ENCODE results near the gene ZDHHC20. TPM values are rescaled to one million over a fixed set of nuclear protein-coding genes. Genes with fewer than 3 reads are reported as not detected.
"Not testable (repeated sequence)": the region's sequence is repeated elsewhere in the genome, so short reads cannot be mapped to it uniquely, and the experiment has no call there.

ZDHHC20 gene
- total RNA-seq, 2 donors from 2014 or later, result 21.7 to 24.2 TPM

DNA sequence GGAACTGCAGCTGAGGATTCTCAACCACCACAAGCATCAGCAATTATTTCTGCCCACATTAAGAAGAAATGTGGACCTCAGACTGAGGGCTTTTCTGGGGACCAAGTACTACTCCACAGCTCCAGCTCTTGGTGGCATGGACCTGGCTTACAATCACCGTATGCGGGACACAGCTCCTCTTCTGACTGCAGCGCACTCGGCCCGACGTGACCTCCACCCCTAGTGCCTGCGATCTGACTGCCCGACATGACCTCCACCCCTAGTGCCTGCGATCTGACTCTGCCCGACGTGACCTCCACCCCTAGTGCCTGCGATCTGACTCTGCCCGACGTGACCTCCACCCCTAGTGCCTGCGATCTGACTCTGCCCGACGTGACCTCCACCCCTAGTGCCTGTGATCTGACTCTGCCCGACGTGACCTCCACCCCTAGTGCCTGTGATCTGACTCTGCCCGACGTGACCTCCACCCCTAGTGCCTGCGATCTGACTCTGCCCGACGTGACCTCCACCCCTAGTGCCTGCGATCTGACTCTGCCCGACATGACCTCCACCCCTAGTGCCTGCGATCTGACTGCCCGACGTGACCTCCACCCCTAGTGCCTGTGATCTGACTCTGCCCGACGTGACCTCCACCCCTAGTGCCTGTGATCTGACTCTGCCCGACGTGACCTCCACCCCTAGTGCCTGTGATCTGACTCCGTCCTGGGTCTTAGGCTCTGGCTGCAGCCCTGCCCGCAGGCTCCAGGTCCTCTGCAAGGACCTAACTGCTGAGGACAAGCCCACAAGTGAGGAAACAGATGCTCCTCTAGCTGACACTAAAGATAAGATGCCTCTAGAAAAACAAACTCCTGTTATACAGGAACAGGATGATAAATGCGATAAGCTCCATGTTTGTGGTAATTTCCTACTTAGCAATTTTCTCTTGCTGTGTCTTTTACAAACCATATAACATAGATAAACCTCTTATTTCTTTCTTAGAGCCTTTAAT lies 81.8 kb downstream of the ZDHHC20 start:
- ATAC-seq; intact Hi-C loops (cut with DNase I); DNase-seq: not testable (repeated sequence)

DNA sequence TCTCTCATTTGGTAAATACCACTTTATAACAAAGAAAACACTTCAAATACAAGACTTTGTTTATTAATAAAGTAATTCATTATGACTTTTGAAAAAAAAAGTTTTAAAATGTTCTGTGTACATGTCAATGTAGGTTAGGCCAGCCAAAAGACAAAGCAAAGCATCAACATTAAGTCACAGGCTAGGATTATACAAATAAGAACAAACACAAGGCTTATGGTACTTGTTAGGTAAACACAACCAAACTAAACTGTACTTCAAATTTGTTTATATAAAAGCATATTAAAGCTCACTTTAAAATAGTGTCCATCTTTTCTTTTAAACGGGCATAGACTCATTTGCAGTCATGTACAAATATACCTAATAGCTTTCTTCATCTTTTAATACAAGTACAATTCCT lies 86.6 kb downstream of the ZDHHC20 start:
- intact Hi-C loops (cut with DNase I), result no loop called here
- DNase-seq (no peak), ATAC-seq (no peak)

DNA sequence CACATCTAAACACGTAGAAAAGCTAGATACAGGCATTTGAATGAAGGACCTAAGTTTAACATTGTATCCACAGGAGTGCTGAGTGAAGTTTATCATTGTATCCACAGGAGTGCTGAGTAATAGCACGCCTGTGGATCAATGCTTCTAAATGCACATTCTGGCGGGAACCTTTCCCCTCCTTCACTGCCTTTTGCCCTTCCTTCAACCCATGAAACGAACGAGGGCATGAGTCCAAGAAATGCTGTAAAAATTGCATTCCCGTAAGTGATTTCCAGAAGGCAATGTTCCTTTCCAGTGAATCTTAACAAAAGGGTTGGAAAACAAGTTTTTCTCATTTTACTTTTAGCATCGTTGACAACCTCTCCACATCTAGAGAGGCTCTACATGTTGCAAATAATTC lies 88.1 kb downstream of the ZDHHC20 start:
- ATAC-seq (no peak), DNase-seq (no peak)
- intact Hi-C loops (cut with DNase I), result no loop called here

DNA sequence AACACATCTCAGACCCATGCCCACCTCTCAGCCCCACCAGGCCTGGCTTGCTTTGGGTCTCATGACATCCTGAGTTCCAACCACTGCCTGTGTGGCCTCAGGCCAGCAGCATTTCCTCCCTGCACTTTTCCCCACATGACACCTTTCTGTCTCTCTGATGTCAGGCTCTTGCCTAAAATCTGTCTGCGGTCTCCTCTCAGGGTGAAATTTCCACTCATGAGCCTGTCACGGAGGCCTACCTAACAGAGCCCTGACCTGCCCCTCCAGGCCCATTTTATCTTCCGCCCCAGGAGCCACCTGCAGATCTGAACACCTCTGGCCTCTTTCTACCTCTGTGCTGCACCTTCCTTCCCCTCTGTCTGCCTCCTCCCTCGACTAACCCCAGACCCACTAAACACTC lies 93.5 kb downstream of the ZDHHC20 start:
- intact Hi-C loops (cut with DNase I), result no loop called here
- DNase-seq (no peak), ATAC-seq (no peak)

DNA sequence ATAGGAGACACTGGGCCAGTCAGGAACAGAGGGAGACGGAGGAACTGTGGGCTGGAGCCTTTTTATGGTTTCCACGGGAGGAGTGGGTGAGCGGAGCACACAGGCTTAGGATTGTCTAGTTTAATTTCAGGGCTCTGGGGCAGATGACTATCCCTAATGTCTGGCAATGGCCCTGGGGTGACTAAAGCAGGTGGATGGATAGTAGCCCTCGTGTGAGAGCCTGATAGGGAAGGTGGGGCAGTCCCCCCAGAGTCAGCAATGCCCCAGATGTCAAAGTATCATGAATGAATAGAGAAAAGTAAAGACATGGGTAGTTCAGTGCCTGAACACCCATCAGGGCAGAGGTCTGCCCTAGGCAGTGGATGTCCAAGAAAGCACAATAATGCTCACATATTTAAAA lies 94.2 kb downstream of the ZDHHC20 start:
- ATAC-seq (no peak), DNase-seq (no peak)
- intact Hi-C loops (cut with DNase I), result no loop called here

DNA sequence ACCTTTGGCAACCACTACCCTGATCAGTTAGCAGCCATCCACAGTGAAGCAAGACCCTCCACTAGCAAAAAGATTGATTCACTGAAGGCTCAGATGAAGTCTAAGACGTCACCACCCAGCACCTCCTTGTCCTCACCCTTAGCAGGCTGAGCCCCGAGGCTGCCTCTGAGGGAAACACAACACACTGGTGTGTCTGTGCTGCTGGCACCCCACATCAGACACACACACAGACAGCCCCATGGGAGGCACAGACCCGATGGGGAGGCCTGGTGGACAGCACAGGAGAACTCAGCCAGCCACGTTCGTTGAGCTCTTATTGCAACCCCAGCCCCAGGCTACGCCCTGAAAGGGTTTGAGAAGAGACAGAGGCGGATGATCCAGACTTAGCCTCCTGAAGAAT lies 94.7 kb downstream of the ZDHHC20 start:
- DNase-seq (no peak), ATAC-seq (no peak)
- intact Hi-C loops (cut with DNase I), result no loop called here

DNA sequence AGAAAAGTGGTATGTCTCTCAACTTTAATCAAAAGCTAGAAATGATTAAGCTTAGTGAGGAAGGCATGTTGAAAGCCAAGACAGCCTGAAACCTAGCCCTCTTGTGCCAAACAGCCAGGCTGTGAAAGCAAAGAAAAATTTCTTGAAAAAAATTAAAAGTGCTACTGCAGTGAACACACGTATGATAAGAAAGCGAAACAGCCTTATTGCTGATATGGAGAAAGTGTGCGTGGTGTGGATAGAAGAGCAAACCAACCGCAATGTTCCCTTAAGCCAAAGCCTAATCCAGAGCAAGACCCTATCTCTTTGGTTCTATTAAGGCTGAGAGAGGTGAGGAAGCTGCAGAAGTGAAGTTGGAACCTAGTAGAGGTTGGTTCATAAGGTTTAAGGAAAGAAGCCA lies 96.4 kb downstream of the ZDHHC20 start:
- intact Hi-C loops (cut with DNase I), result no loop called here
- ATAC-seq (no peak), DNase-seq (no peak)

DNA sequence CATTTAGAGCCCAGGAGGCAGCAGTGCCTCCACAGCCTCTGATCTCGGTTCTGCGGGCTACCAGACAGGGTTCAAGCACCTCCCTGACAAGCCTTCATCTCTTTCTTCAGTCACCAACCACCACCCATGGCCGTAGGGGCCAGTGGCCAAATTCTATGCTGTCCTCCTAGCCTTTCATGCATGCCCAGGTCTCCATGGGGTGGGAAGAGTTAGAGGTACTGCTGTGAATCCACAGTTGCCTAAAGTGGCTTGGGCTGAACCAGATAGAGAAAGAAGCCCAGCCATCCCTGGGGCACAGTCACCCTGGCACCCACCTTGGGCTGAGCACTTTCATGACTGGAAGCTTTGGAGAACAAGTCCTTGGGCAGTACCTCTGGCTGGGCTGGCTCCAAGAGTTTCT lies 97.4 kb downstream of the ZDHHC20 start:
- no peak for ATAC-seq
- DNase-seq, result no peak
- intact Hi-C loops (cut with DNase I), result no loop called here

DNA sequence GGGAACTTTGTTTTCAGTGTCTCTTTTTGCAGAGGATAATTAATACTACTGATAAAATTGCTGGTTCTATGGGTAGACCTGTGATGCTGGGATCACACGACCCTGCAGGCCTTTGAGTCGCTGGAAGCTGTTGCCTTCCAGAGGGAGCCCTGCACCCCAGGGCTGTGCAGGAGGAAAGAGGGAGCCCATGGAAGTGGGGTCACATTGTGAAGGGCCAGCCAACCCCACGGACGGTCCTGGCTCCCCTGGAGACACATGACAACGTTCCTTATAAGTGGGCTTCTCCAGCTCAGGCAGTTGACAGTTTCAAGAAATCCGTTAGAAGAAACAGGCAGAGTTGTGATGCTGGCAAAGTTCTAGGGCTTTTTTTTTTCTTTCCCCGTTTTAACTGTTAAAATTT lies 98.0 kb downstream of the ZDHHC20 start:
- ATAC-seq (no peak), DNase-seq (no peak)
- intact Hi-C loops (cut with DNase I), result no loop called here

DNA sequence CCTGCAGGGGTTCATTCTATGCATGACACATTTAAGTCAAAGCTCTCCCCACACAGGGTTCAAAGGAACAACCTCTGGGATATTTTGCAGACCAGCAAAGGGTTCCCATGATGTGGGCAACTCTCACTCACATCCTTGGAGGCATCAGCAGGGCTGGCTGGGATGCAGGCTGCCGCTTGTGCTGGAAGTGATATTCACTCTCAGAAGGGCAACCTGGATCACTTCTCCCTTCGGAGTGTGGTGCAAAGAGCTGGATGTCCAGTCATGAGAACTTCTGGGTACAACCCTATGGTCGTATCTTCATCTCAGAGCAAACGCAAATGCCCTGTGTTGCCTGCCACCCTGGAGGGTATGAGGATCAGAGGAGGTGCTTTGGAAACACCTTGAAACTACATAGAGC lies 98.6 kb downstream of the ZDHHC20 start:
- ATAC-seq (no peak), DNase-seq (no peak)
- intact Hi-C loops (cut with DNase I), result no loop called here

DNA sequence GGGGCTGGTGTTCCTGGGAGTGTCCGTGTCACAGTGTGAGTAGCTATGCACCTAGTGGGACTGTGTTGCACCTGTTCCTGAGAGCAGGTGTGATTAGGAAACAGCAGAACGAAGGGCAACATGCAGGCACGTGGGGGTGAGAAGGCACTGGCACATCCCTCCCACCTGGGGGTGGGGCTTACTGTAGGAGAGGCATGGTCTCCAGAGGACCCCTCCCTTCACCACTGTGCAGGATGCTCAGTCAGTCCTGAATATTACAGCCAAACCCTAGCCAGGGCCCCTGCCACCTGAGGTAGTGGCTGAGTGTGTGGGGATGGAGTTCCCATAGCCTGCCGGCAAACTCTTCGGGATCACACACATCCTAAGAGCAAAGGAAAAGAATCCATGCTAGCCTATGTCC lies 99.2 kb downstream of the ZDHHC20 start:
- no peak for DNase-seq
- intact Hi-C loops (cut with DNase I), result no loop called here
- ATAC-seq, result no peak

DNA sequence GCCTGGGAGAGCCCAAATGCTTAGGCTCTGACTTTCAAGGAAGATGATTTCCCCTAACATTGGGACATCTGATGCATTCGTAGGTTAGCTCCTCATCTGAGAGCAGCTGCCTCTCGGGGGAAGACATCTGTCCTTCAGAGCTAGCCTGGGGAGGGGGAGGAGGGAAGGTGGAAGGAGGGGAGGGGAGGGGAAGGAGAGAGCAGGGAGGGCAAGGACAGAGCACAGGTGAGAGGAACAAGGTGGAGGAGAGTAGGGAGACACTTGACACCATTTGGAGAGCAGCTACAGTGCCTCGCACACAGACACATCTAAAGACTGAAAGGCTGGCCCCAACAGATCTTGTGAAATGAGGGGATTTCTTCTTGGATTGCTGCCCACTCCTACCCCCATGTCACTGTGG lies 103.8 kb downstream of the ZDHHC20 start:
- ATAC-seq (no peak), DNase-seq (no peak)
- intact Hi-C loops (cut with DNase I), result no loop called here

DNA sequence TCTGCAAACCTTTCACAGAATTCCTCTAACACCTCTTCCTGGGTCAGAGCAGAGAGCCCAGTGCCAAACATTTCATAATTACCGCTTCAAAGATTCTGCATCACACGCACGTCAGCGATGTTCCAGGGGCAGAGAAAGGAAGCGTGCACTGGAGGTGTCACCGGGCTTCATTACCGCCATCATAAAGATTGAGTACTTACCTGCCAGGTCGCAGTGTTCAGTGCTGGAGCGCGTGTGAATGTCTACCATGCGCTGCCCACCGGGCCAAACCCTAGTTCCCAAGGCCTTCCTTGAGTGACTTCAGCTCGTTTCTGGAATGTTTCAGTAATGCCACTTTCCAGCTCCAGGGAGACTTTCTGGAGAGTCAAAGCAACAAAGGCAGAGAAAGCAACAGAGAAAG lies 104.4 kb downstream of the ZDHHC20 start:
- no peak for DNase-seq
- intact Hi-C loops (cut with DNase I), result no loop called here
- no peak for ATAC-seq

DNA sequence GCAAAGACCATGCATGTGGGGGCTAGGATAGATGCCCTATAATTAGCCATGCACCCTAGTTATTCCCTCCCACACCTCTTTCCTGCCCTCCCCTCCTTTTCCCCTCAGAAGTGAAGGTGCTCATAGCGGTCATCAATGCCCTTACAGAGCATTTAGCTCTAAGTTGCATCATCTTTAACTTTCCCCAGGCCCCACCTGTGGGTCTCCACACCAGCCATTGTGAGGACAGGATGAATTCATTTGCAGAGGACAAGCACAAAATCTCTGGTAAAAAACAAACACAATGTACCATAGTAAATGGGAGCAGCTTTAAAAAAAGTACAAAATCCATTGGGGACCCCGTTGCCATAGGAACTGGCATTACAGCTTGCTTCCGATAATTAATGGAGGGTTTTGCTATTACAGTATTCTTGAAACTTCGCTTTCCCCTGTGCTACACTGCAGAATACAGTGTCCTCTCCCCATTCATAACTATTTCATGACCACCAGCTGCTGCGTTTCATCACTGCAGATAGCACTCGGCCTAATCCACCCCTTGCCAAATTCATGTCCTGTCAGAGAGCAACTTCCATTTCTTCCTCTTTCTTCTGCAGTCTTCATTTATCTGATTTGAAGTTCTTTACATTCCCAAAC lies 110.5 kb downstream of the ZDHHC20 start:
- intact Hi-C loops (cut with DNase I), result no loop called here
- ATAC-seq (no peak), DNase-seq (no peak)

DNA sequence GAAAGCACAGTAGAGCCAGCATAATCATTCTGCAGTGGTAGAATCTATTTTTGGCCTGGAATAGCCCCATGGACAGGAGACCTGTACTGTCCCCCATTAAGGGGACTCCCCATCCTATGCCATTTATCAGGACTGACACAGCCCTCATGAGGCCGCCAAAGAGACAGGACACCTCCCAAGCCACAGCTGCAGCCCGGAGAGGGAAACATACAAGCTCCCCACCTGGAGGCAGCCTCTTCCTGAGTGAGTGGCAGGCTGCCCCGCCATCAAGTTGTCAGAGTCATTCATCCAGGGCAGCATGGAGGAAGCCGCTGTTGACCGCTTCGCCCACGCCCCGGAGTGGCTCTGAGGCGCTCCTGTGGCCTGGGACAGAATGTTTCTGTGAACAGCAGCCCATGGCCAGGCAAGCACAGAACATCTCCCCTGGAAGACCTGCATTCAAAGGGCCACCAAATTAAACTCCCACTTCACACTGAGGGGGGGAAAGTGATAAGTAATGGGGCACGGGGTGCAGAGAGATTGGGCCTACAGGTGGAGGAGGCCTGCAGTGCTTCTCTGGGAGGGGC lies 111.3 kb downstream of the ZDHHC20 start:
- no peak for DNase-seq
- no peak for ATAC-seq
- intact Hi-C loops (cut with DNase I), result no loop called here

DNA sequence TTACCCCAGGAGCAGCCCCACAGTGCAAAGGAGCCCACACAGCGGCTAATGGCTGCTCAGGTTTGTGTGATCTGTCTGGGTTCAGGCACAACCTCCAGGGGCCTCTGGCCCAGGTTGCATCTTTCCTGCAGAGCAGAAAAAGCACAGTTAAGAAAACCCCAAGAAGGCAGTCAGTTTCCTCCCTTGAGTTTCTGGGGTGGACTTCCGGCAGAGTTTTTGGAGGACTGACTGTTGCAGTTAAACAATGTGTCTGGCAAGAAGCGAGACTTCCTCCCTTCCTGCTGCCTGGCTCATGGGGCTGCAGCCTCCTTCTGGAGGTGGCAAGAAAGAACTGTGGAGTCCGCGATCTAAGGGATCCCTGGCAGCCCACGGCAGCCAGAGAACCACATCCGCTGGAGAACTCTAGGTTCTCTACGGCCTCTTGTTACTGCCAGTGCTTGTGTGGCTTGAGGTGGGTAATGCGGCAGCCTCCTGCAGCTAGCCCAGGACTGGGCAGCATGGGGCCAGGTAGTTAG lies 114.4 kb downstream of the ZDHHC20 start:
- no peak for DNase-seq
- intact Hi-C loops (cut with DNase I), result no loop called here
- ATAC-seq, result peak in 1 of 2 donors; percentile 21

DNA sequence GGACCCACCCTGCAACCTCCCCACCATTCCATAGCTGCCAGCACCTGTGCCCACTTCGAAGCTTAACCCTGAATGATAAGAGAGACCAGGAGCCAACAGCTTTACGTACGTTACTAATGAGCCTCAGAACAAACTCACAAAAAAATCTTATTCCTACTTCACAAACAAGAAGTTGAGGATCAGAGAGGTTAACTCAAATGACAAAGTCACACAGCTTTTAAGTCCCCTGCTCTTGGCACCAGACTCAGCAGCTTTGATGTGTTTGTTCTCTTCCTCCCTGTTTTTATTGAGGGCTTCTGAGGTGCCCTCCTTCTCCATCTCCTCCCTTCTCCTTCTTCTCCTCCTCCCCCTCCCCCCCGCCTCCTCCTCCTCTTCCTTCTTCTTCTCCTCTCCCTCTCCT lies 115.4 kb downstream of the ZDHHC20 start:
- no peak for ATAC-seq
- no peak for DNase-seq
- intact Hi-C loops (cut with DNase I), result no loop called here

DNA sequence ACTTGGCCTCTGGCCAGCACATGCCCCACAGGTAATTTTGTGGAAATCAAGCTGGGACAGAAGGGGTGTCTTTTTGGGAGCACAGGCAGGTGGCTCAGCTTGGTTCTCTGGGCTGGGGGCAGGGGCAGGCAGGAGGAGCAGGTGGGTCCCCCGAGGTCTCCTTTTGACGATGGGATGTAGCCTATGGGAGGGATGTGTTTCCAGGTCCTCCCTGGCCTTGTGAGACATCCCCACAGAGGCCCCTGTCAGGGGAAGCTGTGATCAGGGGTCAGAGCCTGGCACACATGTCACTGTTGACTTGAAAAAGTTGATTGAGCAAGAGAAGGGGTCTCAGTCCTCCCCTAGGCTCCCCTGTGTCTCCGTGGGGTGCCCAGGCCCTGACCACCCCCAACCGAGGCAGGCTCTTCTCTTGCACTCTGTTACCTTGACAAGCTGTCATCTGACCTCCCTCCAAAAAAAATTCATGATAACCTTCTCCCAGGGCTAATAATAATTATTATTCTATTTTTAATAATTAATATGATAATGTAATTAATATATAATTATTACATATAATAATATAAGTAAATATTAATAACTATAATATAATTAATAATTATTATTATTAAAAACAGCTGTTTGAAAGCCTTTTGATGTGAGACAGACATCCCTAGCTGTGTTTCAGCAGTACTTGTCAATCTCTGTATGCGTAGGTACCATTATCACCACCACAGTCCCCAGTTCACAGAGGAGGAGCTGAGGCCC lies 116.2 kb downstream of the ZDHHC20 start:
- intact Hi-C loops (cut with DNase I), result no loop called here
- ATAC-seq (no peak), DNase-seq (no peak)

DNA sequence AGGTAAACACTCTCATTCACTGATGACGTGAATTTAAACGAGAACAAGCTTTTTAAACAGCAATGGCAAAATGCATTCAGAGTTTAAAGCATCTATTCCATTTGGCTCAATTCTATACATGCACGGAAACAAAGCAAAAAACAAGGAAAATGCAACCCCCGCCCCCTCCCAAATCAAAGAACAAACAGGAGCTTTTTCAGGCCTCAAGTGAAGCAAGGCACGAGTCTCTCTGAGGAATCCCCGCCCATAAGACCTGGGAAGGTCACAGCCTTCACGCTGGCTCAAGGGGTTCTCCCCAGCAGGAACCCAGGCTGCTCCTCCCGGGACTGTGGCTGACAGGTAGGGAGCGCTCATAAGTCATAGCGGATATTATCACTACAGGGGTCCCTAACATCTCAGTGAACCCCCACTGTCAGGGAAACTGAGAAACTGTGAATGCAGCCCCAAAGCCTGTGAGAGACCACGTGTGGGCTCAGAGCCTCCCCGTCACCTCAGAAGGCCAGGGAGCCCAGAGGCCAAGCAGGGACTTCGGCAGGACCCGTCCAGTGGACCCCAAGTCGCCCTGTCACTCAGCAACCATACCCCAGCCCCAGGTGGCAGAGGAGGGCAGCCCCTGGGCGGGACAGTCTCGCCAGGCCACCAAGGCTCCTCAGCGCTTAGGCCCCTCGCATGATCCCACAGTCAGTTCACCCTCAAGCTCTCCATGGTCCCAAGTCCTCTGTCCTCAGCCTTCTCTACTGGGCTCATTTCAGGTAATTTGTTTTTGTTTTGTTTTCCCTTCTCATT lies 117.3 kb downstream of the ZDHHC20 start:
- DNase-seq (no peak), ATAC-seq (no peak)
- intact Hi-C loops (cut with DNase I), result no loop called here

Measured in left cardiac atrium (tissue), 4 donors.